ENCODE data around the gene FAM111A. TPM values are rescaled to one million over a fixed set of nuclear protein-coding genes. Genes with fewer than 3 reads are reported as not detected.
A peak's percentile ranks its signal among the peaks of the same experiment; 100 is the strongest.

Gene FAM111A
- total RNA-seq, 1 experiment from 2014 or later, result 20.1 TPM

GRCh38 chr11:59186130-59186594 is 43.5 kb downstream of the FAM111A start:
- Mint-ChIP-seq H3K4me1 (peaks cover 18 to 21% of the 10 kb centered on the region in 2 experiments), H3K36me3 (ENCODE audit: insufficient read depth in 1 of 3, low read depth in 3 of 3) (peaks cover 4 to 36% (median 27%) of the 10 kb centered on the region in 3 experiments; a peak in 6 of 7 replicates), H3K27me3 (ENCODE audit: low read depth) (no peaks in the 10 kb centered on the region; the same call in 1 of the 2 replicates), H3K27ac (peak overlapping the region in 1 of 3 experiments; percentile 79; a peak in 4 of 7 replicates), H3K9me3 (no peaks in the 10 kb centered on the region), H3K4me3 (no peak overlapping the region; a peak in 1 of 5 replicates)
- Histone ChIP-seq H2BK120ac (ENCODE audit: low read depth, low read length, poor library complexity, severe bottlenecking) (no peak overlapping the region), H3K4me2 (ENCODE audit: insufficient read depth, insufficient read length, low read length) (no peak overlapping the region), H3K4me1 (ENCODE audit: insufficient read depth, low read length) (no peaks in the 10 kb centered on the region; the same call in 1 of the 2 replicates), H3T11ph (ENCODE audit: low read length) (no peak overlapping the region), H3K4ac (ENCODE audit: low read depth, low read length) (no peak overlapping the region), H2BK5ac (ENCODE audit: insufficient read length, low read length) (no peak overlapping the region), H3K23ac (ENCODE audit: insufficient read length, low read depth, low read length) (no peak overlapping the region), H2BK15ac (ENCODE audit: low read depth, low read length) (no peak overlapping the region), H3K79me2 (ENCODE audit: insufficient read depth, low read length) (no peaks in the 10 kb centered on the region), H3K79me1 (ENCODE audit: insufficient read depth, low read depth, low read length, poor library complexity, severe bottlenecking) (peaks cover 6% of the 10 kb centered on the region), H4K5ac (ENCODE audit: insufficient read length, low read depth, low read length) (no peak overlapping the region), H3K18ac (ENCODE audit: insufficient read length, low read depth, low read length) (no peak overlapping the region), H2BK20ac (ENCODE audit: low read depth, low read length, poor library complexity, severe bottlenecking) (no peak overlapping the region), H4K8ac (replicated peaks; ENCODE audit: insufficient read length, low read depth, low read length) (no peak overlapping the region), H3K23me2 (ENCODE audit: insufficient read length, low read depth, low read length, poor library complexity, severe bottlenecking) (no peaks in the 10 kb centered on the region), H2AFZ (ENCODE audit: low read length) (no peak overlapping the region), H3K27ac (ENCODE audit: insufficient read length, low read depth, low read length) (no peak overlapping the region), H2AK5ac (ENCODE audit: insufficient read length, low read length) (no peak overlapping the region), H2BK12ac (ENCODE audit: insufficient read length, low read depth, low read length) (no peak overlapping the region), H3K56ac (ENCODE audit: insufficient read length, low read depth, low read length) (no peak overlapping the region), H3K9me3 (ENCODE audit: control insufficient read depth, low read depth, low read length) (no peaks in the 10 kb centered on the region), H4K20me1 (ENCODE audit: control insufficient read depth, insufficient read depth, insufficient read length) (no peaks in the 10 kb centered on the region), H3K9ac (ENCODE audit: extremely low read depth, insufficient read length, low read length) (no peak overlapping the region), H3K27me3 (ENCODE audit: insufficient read depth, low read length) (no peaks in the 10 kb centered on the region), H3K14ac (ENCODE audit: insufficient read depth, low read length) (no peak overlapping the region), H4K91ac (ENCODE audit: insufficient read length, low read depth, low read length) (no peak overlapping the region)
- TF ChIP-seq CTCF (conservative IDR thresholded peaks at IDR 0.05), result peak; percentile 84
- no CpG with 5 or more reads among the region's 5 CpGs for WGBS (ENCODE audit: extremely low coverage, insufficient read length, low lambda C conversion rate)
- peak; percentile 68 for DNase-seq
